HepG2 (cell line): ENCODE data around the gene FUT6. TPM values are rescaled to one million over a fixed set of nuclear protein-coding genes. Genes with fewer than 3 reads are reported as not detected.
A peak's percentile ranks its signal among the peaks of the same experiment; 100 is the strongest.

Experiments used
- AGO2 ChIP-seq: fragments of 200-400 bp; formaldehyde crosslinking; optimal IDR thresholded peaks from 2 replicates; pipeline ENCODE3; 2017; ENCODE audit warnings: mild to moderate bottlenecking, low read depth, low read length, moderate library complexity
- ATF7 ChIP-seq, 2 experiments: fragments of 450-650 bp in 1 of 2; sonication (generic) in 1 of 2; formaldehyde crosslinking in 1 of 2; IDR thresholded peaks; 2 replicates each; pipeline versions ENCODE4 v1.4.0 to v1.6.1; 2016 to 2020; ENCODE audit warnings: antibody characterized with exemption in 1 of 2, mild to moderate bottlenecking in 1 of 2, missing genetic modification reagents in 1 of 2
- BCL3 ChIP-seq: sonication (generic); formaldehyde crosslinking; IDR thresholded peaks from 2 replicates; pipeline ENCODE4 v1.5.1; 2020; ENCODE audit warnings: mild to moderate bottlenecking, missing genetic modification reagents, moderate library complexity
- HDAC2 ChIP-seq: sonication (generic); formaldehyde crosslinking; IDR thresholded peaks from 2 replicates; pipeline ENCODE4 v1.4.0; 2020; ENCODE audit warnings: missing genetic modification reagents
- HINFP ChIP-seq: sonication (generic); formaldehyde crosslinking; IDR thresholded peaks from 2 replicates; pipeline ENCODE4 v1.4.0; 2020; ENCODE audit warnings: low read depth, mild to moderate bottlenecking, missing genetic modification reagents
- HNRNPL ChIP-seq: fragments of 200-400 bp; formaldehyde crosslinking; IDR thresholded peaks from 2 replicates; pipeline ENCODE4 v1.6.1; 2017; ENCODE audit warnings: mild to moderate bottlenecking, low read depth, low read length
- HNRNPUL1 ChIP-seq: fragments of 200-400 bp; formaldehyde crosslinking; IDR thresholded peaks from 2 replicates; pipeline ENCODE4 v1.6.1; 2017; ENCODE audit warnings: low read depth, mild to moderate bottlenecking, low read length, moderate library complexity
- MXD1 ChIP-seq: sonication (generic); formaldehyde crosslinking; IDR thresholded peaks from 2 replicates; pipeline ENCODE4 v1.4.0; 2020; ENCODE audit warnings: mild to moderate bottlenecking, missing genetic modification reagents
- PLSCR1 ChIP-seq: sonication (generic); formaldehyde crosslinking; IDR thresholded peaks from 2 replicates; pipeline ENCODE4 v1.5.0; 2020; ENCODE audit warnings: missing genetic modification reagents, mild to moderate bottlenecking, borderline replicate concordance
- RXRA ChIP-seq: sonication (generic); formaldehyde crosslinking; IDR thresholded peaks from 2 replicates; pipeline ENCODE4 v1.5.1; 2020; ENCODE audit warnings: missing genetic modification reagents
- SIN3B ChIP-seq: fragments of 150-350 bp; IDR thresholded peaks from 2 replicates; pipeline ENCODE4 v1.6.1; 2014; ENCODE audit warnings: low read length
- SOX6 ChIP-seq, 2 experiments: fragments of 450-650 bp in 1 of 2; sonication (generic) in 1 of 2; formaldehyde crosslinking in 1 of 2; IDR thresholded peaks; 2 replicates each; pipeline versions ENCODE4 v1.4.0 to v1.6.1; 2017 to 2020; ENCODE audit warnings: antibody characterized with exemption in 1 of 2, mild to moderate bottlenecking in 1 of 2, missing genetic modification reagents in 1 of 2
- STAG1 ChIP-seq: sonication (generic); formaldehyde crosslinking; IDR thresholded peaks from 2 replicates; pipeline ENCODE4 v1.4.0; 2020; ENCODE audit warnings: missing genetic modification reagents
- TBP ChIP-seq: sonication (generic); formaldehyde crosslinking; IDR thresholded peaks from 2 replicates; pipeline ENCODE4 v1.5.0; 2020; ENCODE audit warnings: missing genetic modification reagents
- ZC3H4 ChIP-seq: sonication (generic); formaldehyde crosslinking; IDR thresholded peaks from 2 replicates; pipeline ENCODE4 v1.4.0; 2020; ENCODE audit warnings: missing genetic modification reagents, borderline replicate concordance
- ZNF556 ChIP-seq: sonication (generic); formaldehyde crosslinking; IDR thresholded peaks from 2 replicates; pipeline ENCODE4 v1.4.0; 2020; ENCODE audit warnings: mild to moderate bottlenecking, missing genetic modification reagents, borderline replicate concordance
- ZNF574 ChIP-seq: sonication (generic); formaldehyde crosslinking; IDR thresholded peaks from 2 replicates; pipeline ENCODE4 v1.4.0; 2020; ENCODE audit warnings: missing genetic modification reagents
- ZNF619 ChIP-seq: sonication (generic); formaldehyde crosslinking; IDR thresholded peaks from 2 replicates; pipeline ENCODE4 v1.4.0; 2020; ENCODE audit warnings: mild to moderate bottlenecking, missing genetic modification reagents
- ZNF639 ChIP-seq: conservative IDR thresholded peaks from 2 replicates; pipeline ENCODE4 v1.6.1; 2018; ENCODE audit warnings: missing genetic modification reagents
- ZNF709 ChIP-seq: sonication (generic); formaldehyde crosslinking; IDR thresholded peaks from 2 replicates; pipeline ENCODE4 v1.5.0; 2020; ENCODE audit warnings: mild to moderate bottlenecking, missing genetic modification reagents
- ZSCAN20 ChIP-seq: sonication (generic); formaldehyde crosslinking; IDR thresholded peaks from 2 replicates; pipeline ENCODE4 v1.4.0; 2020; ENCODE audit warnings: missing genetic modification reagents, mild to moderate bottlenecking, borderline replicate concordance
- polyA plus RNA-seq, 8 experiments: library from polyadenylated mRNA; depleted of rRNA in 3 of 8; stranded (reverse) in 7 of 8; unstranded in 1 of 8; fragments of >200 nt; fragmentation: Illumina TruSeq in 4 of 8; extraction: Trizol in 4 of 8; gene quantifications; 2 replicates each; pipeline versions ENCODE4 v1.2.1 to v1.2.3, GENCODE V29; 2011 to 2016; ENCODE audit warnings: low read depth in 4 of 8, missing spikeins in 1 of 8, mixed read lengths in 1 of 8; ENCODE audit not compliant: insufficient read depth in 1 of 8
- total RNA-seq, 5 experiments: library from RNA; depleted of rRNA; stranded (reverse); fragments of >200 nt; fragmentation: Illumina TruSeq; extraction: Trizol; gene quantifications; 2 replicates each; pipeline ENCODE4 v1.2.3, GENCODE V29; 2016; ENCODE audit warnings: low read depth in 1 of 5

Gene FUT6
- total and polyA plus RNA-seq, 2 of the 13 experiments (the other 11 are each of a cell fraction or from before 2014, with no cell fraction given) = 8.2 to 27.7 TPM

GRCh38 chr19:5823579-5824281, 15.8 kb downstream of the FUT6 start (continued):
- peak; percentile 62 for TF ChIP-seq STAG1 (CRISPR knock-in tag)
- no peak for TF ChIP-seq SOX6 (IDR thresholded peaks at IDR 0.05)
- TF ChIP-seq SOX6 (CRISPR knock-in tag; IDR thresholded peaks at IDR 0.05) = 0 out of 2 replicates have a peak, but pooled peaks have one; percentile 15
- no peak for TF ChIP-seq BCL3 (CRISPR knock-in tag)
- TF ChIP-seq ZNF709 = no peak
- no peak for TF ChIP-seq ZC3H4 (CRISPR knock-in tag)
- no peak for TF ChIP-seq SIN3B
- peak; percentile 29; the same call in 1 of the 2 replicates for TF ChIP-seq ZNF574 (CRISPR knock-in tag)
- no peak for TF ChIP-seq ZNF619
- no peak for TF ChIP-seq HNRNPL
- no peak for TF ChIP-seq ATF7 (IDR thresholded peaks at IDR 0.05)
- no peak for TF ChIP-seq ATF7 (CRISPR knock-in tag; IDR thresholded peaks at IDR 0.05)
- no peak for TF ChIP-seq HINFP
- TF ChIP-seq RXRA = peak; percentile 21; the same call in 1 of the 2 replicates
- TF ChIP-seq ZNF639 = no peak
- peak; percentile 57 for TF ChIP-seq AGO2
- TF ChIP-seq MXD1 (CRISPR knock-in tag) = no peak
- TF ChIP-seq PLSCR1 = no peak
- no peak for TF ChIP-seq ZNF556 (CRISPR knock-in tag)
- TF ChIP-seq TBP = no peak
- no peak for TF ChIP-seq ZSCAN20 (CRISPR knock-in tag)
- TF ChIP-seq HNRNPUL1 = no peak
- no peak for TF ChIP-seq HDAC2 (CRISPR knock-in tag)
